Esophagus muscularis mucosa (tissue), 4 donors: ENCODE results near the gene EPHB1. TPM values are rescaled to one million over a fixed set of nuclear protein-coding genes. Genes with fewer than 3 reads are reported as not detected.

Source experiments
- DNase-seq: peaks from one replicate; pipeline ENCODE4 v3.0.0-alpha.2; 2017; ENCODE audit errors: extremely low spot score
- H3K27ac ChIP-seq, 4 donors: fragments of 200-600 bp; sonication (generic); replicated peaks in 1 of 4; 1 replicate in 3 of 4; 2 replicates in 1 of 4; pipeline ENCODE4 v1.5.1; 2016 to 2019; ENCODE audit warnings: mild to moderate bottlenecking in 1 of 4
- H3K27me3 ChIP-seq, 4 donors: fragments of 200-600 bp; sonication (generic); one replicate each; pipeline versions ENCODE4 v1.5.1 to v1.6.0; 2016 to 2019
- H3K36me3 ChIP-seq, 4 donors: fragments of 200-600 bp; sonication (generic); one replicate each; pipeline ENCODE4 v1.5.1; 2016 to 2019
- H3K4me1 ChIP-seq, 4 donors: fragments of 200-600 bp; sonication (generic); one replicate each; pipeline ENCODE4 v1.5.1; 2016 to 2019
- H3K4me3 ChIP-seq, 4 donors: fragments of 200-600 bp; sonication (generic); 1 replicate in 2 of 4; 2 replicates in 2 of 4; pipeline ENCODE4 v1.5.1; 2016 to 2019; ENCODE audit warnings: mild to moderate bottlenecking in 4 of 4, moderate library complexity in 1 of 4
- H3K9me3 ChIP-seq, 4 donors: fragments of 200-600 bp; sonication (generic); 1 replicate in 3 of 4; 2 replicates in 1 of 4; pipeline ENCODE4 v1.5.1; 2016 to 2019
- EP300 ChIP-seq: sonication (generic); formaldehyde crosslinking; IDR thresholded peaks from one replicate; pipeline ENCODE4 v1.6.1; 2017; ENCODE audit warnings: antibody characterized with exemption
- POLR2A ChIP-seq: fragments of 450-650 bp; IDR thresholded peaks from one replicate; pipeline ENCODE4 v1.6.1; 2017; ENCODE audit warnings: antibody characterized with exemption, moderate library complexity, mild to moderate bottlenecking, low read depth
- POLR2AphosphoS5 ChIP-seq, 2 donors: sonication (generic); formaldehyde crosslinking; IDR thresholded peaks; one replicate each; pipeline ENCODE4 v1.6.1; 2017; ENCODE audit warnings: antibody characterized with exemption in 2 of 2
- WGBS: methylation state at CpG from one replicate; pipeline ENCODE4 v1.1.5; 2018; 5-methylcytosine and 5-hydroxymethylcytosine counted together
- intact Hi-C: fragments of 100-400 bp; cut with DNase I; formaldehyde crosslinking; loops from one replicate; pipeline ENCODE4 v1.15.1; 2023
- total RNA-seq, 4 donors: library from RNA; depleted of rRNA; stranded (reverse); fragments of >200 nt; gene quantifications; one replicate each; pipeline versions ENCODE4 v1.1.0 to v1.2.1, GENCODE V29; 2016
- TF ChIP-seq, protein P1 (sequence below), 3 experiments: fragments of 200-600 bp in 2 of 3; fragments of 450-650 bp in 1 of 3; sonication (generic) in 2 of 3; IDR thresholded peaks; one replicate each; pipeline ENCODE4 v1.5.1; 2017 to 2019; ENCODE audit warnings: antibody characterized with exemption in 3 of 3, mild to moderate bottlenecking in 2 of 3, moderate library complexity in 1 of 3

The EPHB1 gene
- total RNA-seq, 4 donors from 2014 or later, result under 0.01 to 6.1 (median 2.8) TPM

DNA sequence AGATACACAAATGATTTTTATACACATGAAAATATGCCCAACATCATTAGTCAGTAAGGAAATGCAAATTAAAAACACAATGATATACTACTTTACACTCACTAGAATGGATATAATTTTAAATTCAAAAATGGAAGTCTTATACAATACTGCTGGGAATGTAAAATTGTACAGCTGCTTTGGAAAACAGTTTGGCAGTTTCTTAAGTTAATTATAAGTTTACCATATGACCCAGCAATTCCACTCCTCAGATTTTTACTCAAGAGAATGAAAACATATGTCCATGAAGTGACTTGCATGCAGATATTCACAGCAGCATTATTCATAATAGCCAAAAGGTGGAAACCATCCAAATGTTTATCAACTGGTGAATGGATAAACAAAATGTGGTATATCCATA, 281.3 kb downstream of the EPHB1 start:
- H3K27ac ChIP-seq, result no peak overlapping the region
- no peak overlapping the region for H3K4me3 ChIP-seq
- intact Hi-C loops, result no loop called here
- TF ChIP-seq POLR2A (no peak), EP300 (no peak), POLR2AphosphoS5 (IDR thresholded peaks at IDR 0.05) (no peak)
- TF ChIP-seq, protein P1, sequence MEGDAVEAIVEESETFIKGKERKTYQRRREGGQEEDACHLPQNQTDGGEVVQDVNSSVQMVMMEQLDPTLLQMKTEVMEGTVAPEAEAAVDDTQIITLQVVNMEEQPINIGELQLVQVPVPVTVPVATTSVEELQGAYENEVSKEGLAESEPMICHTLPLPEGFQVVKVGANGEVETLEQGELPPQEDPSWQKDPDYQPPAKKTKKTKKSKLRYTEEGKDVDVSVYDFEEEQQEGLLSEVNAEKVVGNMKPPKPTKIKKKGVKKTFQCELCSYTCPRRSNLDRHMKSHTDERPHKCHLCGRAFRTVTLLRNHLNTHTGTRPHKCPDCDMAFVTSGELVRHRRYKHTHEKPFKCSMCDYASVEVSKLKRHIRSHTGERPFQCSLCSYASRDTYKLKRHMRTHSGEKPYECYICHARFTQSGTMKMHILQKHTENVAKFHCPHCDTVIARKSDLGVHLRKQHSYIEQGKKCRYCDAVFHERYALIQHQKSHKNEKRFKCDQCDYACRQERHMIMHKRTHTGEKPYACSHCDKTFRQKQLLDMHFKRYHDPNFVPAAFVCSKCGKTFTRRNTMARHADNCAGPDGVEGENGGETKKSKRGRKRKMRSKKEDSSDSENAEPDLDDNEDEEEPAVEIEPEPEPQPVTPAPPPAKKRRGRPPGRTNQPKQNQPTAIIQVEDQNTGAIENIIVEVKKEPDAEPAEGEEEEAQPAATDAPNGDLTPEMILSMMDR (IDR thresholded peaks at IDR 0.05), result no peak
- H3K4me1 ChIP-seq, result no peaks in the 10 kb centered on the region
- no peak for DNase-seq
- H3K27me3 ChIP-seq, result no peaks in the 10 kb centered on the region
- peaks cover 0 to 8% (median 0%) of the 10 kb centered on the region in 4 donors for H3K9me3 ChIP-seq
- no peaks in the 10 kb centered on the region for H3K36me3 ChIP-seq

DNA sequence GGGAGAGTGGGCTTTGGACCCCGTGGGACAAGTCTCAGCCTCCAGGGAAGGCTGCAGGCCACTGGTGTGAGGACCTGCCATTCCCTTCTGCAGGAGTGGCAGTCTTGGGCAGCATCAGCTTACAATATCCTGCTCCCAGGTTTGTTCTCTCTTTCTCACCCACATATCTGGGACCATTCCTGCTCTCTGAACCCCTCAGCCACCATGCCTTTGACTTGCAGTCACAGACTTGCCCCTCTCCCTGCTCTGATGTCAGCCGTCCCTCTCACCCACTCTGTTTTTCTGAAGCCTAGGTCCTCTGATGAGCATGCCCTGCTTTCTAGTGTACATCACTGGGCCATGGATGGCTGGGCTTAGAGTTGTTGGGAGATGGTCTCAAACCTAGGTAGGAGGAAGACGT, 282.1 kb downstream of the EPHB1 start:
- Histone ChIP-seq H3K36me3 (no peaks in the 10 kb centered on the region), H3K4me1 (no peaks in the 10 kb centered on the region), H3K9me3 (peaks cover 0 to 8% (median 0%) of the 10 kb centered on the region in 4 donors), H3K27me3 (no peaks in the 10 kb centered on the region), H3K27ac (no peak overlapping the region), H3K4me3 (no peak overlapping the region)
- WGBS, result 55% methylated on average over 3 of the region's 3 CpGs
- TF ChIP-seq, protein P1 (IDR thresholded peaks at IDR 0.05), result no peak
- no peak for TF ChIP-seq POLR2A
- TF ChIP-seq POLR2AphosphoS5 (IDR thresholded peaks at IDR 0.05), result no peak
- no peak for TF ChIP-seq EP300
- intact Hi-C loops, result no loop called here
- DNase-seq, result peak; percentile 87

DNA sequence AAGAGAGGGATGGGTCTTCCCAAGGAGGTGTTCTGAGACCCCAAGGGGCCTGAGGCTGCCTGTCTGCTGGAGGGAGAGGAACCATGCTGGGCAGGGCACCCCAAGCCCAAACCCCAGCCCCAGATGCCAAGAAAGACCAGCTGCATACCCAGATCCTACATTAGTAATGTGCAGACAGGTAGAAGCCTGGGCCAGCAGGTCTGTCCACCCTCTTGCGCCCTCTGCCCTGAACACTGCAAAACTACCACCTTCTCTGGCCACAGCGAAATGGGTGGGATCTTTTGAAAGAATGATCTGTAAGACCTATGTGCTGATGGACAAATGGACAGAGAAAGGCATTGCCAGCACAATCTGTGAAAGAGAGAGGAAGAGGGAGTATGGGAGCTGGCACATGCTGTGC, 283.2 kb downstream of the EPHB1 start:
- no peaks in the 10 kb centered on the region for H3K27me3 ChIP-seq
- H3K9me3 ChIP-seq, result peaks cover 0 to 8% (median 0%) of the 10 kb centered on the region in 4 donors
- DNase-seq, result peak; percentile 78
- WGBS, result 86% methylated on average over 2 of the region's 2 CpGs
- no peaks in the 10 kb centered on the region for H3K4me1 ChIP-seq
- no peak overlapping the region for H3K27ac ChIP-seq
- TF ChIP-seq EP300 (no peak), POLR2A (no peak), POLR2AphosphoS5 (IDR thresholded peaks at IDR 0.05) (no peak)
- TF ChIP-seq, protein P1 (IDR thresholded peaks at IDR 0.05), result no peak
- intact Hi-C loops, result no loop called here
- no peak overlapping the region for H3K4me3 ChIP-seq
- H3K36me3 ChIP-seq, result no peaks in the 10 kb centered on the region

DNA sequence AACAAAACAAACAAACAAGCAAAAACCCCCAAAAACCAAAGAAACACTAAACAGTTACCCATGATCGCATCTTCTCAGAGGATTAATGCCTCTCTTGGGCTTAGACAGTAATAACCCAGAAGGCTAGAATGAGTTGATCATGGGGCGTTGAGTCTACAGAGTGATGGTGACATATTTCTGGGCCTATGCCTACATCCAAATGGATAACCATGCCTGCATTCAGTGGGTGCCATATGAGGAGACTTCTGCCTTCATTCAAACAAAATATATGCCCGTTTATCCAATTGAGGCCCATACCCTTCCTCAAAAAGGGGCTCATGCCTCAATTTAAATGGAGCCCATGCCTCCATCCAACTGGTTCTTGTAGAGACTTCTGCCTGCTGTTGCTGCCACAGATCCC, 284.0 kb downstream of the EPHB1 start:
- intact Hi-C loops, result no loop called here
- H3K27me3 ChIP-seq, result no peaks in the 10 kb centered on the region
- H3K4me3 ChIP-seq, result no peak overlapping the region
- TF ChIP-seq, protein P1 (IDR thresholded peaks at IDR 0.05), result no peak
- TF ChIP-seq POLR2A (no peak), POLR2AphosphoS5 (IDR thresholded peaks at IDR 0.05) (no peak)
- H3K9me3 ChIP-seq, result peaks cover 0 to under 1% (median 0%) of the 10 kb centered on the region in 4 donors
- 81% methylated on average over 3 of the region's 3 CpGs for WGBS
- DNase-seq, result peak; percentile 53
- no peak overlapping the region for H3K27ac ChIP-seq
- no peaks in the 10 kb centered on the region for H3K36me3 ChIP-seq
- H3K4me1 ChIP-seq, result no peaks in the 10 kb centered on the region

DNA sequence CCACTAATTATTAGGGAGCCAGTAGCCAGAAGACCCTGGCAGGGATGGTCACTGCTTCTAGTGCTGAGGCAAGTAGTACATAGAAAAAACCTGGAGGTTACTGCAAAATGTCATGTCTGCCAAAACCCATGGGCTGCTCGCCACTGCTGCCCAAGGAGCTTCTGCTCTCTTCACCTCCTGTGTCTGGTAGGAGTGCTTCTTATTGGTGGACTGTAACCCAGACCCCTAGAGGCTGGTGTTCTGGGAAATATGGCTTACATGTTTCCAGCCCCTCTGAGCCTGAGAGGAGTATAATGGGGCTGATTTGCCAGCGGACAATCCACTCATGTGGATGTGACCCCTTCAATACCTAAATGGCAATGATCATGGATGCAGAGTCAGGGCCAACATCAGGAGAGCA, 286.4 kb downstream of the EPHB1 start:
- H3K4me1 ChIP-seq, result no peaks in the 10 kb centered on the region
- DNase-seq, result peak; percentile 87
- intact Hi-C loops, result no loop called here
- 100% methylated on average over 1 of the region's 2 CpGs for WGBS
- H3K9me3 ChIP-seq, result no peaks in the 10 kb centered on the region
- no peaks in the 10 kb centered on the region for H3K27me3 ChIP-seq
- no peak for TF ChIP-seq POLR2AphosphoS5 (IDR thresholded peaks at IDR 0.05)
- TF ChIP-seq, protein P1 (IDR thresholded peaks at IDR 0.05), result no peak
- TF ChIP-seq POLR2A, result no peak
- no peak for TF ChIP-seq EP300
- H3K27ac ChIP-seq, result no peak overlapping the region
- H3K4me3 ChIP-seq, result no peak overlapping the region
- no peaks in the 10 kb centered on the region for H3K36me3 ChIP-seq
